HG02763 (cell line): ENCODE measurements around the gene MPV17.
"Not testable (repeated sequence)": the region's sequence is repeated elsewhere in the genome, so short reads cannot be mapped to it uniquely, and the experiment has no call there.

Experiments used
- ATAC-seq: cut with Tn5 transposase; IDR thresholded peaks from one replicate; pipeline ENCODE4 v1.9.1; 2021; ENCODE audit warnings: mild to moderate bottlenecking, moderate library complexity; ENCODE audit not compliant: unreplicated experiment

The MPV17 gene

DNA sequence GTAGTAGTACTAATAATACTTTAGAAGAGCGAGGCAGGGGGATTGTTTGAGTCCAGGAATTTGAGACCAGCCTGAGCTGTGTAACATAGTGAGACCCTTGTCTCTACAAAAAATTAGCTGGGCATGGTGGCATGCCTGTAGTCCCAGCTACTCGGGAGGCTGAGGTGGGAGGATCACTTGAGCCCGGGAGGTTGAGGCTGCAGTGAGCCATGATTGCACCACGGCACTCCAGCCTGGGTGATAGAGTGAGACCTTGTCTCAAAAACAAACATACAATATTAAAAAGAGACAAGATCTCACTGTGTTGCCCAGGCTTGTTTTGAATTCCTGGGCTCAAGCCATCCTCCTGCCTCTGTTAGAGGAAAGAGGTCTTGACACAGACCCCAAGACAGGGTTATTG lies 22.3 kb downstream of the MPV17 start:
- not testable (repeated sequence) for ATAC-seq

DNA sequence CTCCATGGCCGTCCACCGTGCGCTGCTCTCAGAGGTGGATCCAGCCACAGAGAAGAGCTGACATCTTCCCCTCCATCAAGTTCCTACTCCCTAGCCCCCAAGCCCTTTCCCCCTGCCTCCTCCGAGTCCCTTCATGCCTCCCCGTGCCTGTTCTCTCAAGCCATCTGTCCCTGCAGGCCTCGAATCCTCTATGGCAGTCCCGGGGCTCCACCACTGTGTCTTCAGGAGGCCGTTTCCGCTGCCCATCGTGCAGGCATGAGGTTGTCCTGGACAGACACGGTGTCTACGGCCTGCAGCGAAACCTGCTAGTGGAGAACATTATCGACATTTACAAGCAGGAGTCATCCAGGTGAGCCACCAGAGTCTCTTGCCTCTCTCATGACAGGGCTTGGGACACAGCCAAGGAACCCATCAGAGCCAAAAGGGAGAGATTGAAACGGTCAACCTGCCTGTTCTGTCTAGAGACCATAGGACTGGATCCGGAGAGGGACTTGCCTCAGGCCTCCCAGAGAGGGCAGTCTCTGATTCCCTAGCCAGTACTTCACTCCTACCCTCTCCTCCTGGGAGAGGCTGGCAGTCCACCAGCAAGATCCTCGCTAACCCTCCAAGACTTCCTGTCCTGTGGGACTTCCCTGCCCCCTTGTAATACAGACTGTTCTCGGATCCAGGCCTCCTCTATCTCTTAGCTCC lies 24.4 kb downstream of the MPV17 start:
- ATAC-seq = no peak

DNA sequence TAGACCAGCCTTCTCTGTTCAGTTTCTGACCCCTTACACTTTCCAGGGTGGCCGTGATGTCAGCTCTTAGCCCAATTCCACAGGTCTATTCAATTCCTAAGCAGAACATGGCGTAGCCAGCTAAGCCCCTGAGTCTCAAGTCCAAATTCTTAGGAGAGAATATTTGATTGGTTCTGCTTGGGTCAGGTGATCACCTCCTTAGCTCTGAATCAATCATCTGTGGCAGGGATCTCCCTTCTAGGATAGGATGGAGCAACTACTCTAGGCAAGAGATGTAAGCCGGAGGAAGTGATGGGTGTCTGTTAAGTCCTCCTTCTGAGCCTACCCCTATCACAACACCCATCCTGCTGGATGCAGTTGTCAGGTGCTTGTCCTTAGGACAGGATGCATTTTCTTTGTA lies 25.7 kb downstream of the MPV17 start:
- ATAC-seq = no peak

DNA sequence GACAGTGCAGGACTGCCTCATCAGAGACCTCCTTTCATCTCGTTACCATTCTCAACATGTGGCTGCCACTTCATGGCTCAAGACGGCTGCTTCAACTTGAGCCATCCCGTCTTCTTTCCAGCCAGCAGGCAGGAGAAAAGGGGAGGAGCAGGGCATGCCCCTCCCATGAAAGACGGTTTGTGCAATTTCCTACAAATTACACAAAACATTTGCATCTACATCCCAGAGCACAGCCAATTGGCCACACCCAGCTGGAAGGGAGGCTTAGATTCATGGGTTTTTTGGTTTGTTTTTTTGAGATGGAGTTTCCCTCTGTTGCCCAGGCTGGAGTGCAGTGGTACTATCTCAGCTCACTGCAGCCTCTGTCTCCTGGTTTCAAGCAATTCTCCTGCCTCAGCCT lies 26.4 kb downstream of the MPV17 start:
- no peak for ATAC-seq

DNA sequence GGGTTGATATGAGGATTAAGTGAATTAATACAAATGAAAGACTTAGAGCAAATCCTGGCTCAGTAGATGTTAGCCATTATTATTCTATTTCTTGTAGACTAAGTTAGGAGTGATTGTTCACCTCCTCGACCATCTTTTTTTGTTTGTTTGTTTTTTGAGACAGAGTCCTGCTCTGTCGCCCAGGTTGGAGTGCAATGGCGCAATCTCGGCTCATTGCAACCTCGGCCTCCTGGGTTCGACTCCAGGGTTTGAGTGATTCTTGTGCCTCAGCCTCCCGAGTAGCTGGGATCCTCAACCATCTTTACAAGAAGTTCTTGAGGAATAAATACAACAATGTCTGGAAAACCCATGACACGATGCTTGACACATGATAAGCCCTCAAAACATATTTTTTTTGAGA lies 28.0 kb downstream of the MPV17 start:
- ATAC-seq = no peak

DNA sequence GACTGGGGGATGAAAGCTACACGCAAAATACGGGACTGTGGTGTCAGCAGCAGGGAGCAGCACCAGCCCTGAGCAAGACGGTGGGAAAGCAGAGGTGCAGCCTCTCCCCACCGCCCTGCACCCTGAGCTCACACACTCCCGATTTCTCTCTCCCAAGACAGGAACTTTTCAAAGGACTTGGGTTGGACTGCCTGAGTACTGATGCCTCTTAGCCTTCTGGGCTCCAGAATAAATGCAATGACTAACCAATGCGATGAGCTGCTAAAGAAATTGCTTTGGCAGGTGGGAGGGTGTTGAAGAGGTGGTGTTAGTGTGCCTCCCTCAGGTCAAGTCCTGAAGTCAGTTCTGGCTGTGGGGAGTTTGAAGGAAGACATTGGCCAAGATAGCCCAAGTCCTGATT lies 31.0 kb downstream of the MPV17 start:
- ATAC-seq = no peak

DNA sequence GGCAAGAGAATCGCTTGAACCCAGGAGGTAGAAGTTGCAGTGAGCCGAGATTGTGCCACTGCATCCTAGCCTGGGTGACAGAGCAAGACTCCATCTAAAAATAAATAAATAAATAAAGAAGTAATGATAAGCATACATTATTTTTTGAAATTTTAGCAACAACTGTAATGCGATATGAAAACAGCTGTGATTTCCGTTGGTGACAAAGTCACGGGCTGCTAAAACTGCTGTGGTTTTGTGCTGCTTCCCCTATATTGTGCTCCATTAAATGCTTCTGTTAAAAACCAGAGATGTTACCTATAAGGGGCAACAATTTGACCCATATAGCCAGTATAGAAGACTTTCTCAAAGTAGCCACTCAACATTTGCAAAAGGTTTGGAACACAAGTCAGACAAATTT lies 32.3 kb downstream of the MPV17 start:
- ATAC-seq = no peak

DNA sequence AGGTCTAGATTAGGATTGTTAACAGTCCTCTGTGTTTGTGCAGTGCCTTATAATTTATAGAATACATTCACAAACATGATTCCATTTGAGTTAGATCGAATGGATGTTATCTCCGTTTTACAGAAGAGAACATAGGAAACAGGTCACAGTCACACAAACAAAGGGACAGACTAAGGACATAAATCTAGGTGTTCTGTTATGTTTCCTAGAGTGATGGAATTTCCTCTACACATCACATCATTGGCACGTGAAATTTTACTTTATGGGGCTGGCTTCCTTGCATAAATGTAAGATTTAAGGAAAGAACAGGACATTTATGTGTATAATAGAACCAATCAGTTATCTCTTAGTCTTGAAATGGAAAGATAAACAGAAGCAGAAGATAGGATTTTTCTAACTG lies 34.3 kb downstream of the MPV17 start:
- no peak for ATAC-seq

DNA sequence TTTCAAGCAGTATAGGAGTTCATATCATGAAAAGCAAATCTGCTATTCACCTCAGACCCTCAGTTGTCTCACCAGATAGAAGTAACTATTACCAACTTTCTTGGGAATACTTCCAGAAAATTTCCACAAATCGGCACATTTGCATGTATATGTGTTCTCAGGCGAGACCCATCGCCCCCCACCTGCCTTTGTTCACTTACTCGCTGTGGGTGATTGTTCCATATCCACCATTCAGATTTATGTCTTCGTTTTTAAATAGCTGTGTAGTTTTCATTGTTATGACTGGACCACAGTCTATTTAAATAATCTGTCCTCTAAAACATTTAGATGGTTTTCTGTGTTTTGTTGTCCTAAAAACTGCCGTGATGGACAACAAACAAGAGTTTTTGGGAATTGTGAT lies 37.4 kb downstream of the MPV17 start:
- no peak for ATAC-seq

DNA sequence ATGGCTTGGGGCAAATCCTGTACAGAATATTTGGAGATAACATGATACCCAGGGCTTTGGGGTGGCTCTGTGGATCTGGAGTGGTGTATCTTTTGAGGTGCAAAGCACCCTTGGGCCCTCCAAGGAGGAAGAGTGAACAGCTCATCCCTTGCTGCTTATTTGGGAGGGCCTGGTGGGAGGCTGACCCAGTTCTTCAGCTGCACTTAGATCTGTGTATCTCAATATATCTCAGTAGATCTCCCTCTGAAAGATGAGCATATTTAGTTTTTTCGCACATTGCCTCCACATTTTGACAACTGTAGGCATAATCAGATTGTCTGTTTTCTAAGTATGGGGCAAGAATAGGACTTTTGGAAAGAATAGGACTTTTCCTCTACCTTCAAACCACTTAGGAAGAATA lies 37.9 kb downstream of the MPV17 start:
- no peak for ATAC-seq

DNA sequence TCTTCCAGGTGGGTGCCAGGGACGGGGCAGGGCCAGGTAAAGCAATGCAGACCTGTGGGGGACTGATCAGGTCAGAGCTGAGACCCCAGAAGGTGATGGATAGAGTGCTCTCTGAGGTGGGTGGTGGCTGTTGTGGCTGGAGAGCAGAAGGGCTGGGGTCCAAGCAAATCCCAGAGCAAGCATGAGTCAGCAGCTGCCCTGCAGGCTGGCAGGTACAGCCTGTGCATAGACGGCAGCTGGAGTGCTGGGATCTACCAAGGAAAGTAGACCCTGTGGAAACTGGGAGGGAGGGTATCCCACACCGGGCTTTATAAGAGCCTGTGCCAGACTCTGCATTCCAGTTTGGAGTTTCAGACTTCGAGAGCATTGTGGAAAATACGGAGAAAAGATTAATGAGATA lies 40.0 kb downstream of the MPV17 start:
- no peak for ATAC-seq

DNA sequence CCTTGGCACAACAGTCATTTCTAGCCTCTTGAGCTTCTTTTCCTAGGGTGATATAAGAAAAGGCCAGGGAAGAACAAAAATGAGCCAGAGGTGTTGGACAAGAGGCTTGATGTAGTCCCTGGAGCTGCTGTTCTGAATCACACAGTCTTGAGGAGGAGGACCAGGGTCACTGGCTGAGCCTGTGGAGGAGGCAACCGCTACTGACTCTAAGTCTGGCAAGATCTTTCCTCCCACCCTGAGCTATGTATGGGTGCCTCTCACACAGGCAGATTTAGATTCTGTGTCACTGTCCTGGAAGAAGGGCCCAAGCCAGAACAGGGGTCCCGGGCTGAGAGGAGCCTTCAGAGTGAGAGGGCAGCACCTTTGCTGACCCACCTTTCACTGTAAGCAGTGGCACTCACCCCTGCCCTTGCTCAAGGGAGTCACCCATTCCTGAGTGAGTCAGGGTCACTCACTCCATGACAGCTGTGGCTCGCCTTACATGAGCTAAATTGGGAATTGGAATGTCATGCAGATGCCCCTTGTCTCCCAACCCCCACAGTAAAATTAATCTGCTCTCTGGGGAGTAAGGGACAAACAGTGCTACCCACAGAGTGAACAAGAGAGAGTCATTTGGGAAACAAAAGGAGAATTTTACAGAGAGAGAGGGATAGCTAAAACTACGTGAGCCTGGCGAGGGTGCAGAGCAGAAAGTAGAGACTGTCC lies 40.9 kb downstream of the MPV17 start, which contains the start of gene TRIM54:
TRIM54 (plus strand) TSS at position 575 of the 705 bp plus-strand sequence. CDS start 303 bp downstream, outside the sequence.
- no peak for ATAC-seq

DNA sequence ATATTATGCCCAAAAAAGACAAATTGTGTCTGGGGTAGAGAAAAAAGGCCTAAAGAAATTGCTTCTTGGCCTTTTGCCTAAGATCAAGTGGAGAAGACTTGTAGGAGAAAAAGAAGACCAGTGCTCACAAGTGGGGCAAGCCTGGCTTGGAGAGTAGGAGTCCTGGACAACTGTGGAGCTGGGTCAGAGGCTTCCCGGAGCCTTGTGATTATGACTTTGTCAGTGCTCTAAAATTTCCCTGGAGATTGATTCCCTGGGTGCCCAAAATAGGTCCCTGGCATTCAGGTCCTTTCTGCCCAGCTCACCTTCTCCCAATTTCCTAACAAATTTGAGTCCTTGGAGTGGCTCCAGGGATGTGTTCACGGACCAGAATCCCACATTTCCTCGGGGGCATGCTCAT lies 41.5 kb downstream of the MPV17 start:
- no peak for ATAC-seq

DNA sequence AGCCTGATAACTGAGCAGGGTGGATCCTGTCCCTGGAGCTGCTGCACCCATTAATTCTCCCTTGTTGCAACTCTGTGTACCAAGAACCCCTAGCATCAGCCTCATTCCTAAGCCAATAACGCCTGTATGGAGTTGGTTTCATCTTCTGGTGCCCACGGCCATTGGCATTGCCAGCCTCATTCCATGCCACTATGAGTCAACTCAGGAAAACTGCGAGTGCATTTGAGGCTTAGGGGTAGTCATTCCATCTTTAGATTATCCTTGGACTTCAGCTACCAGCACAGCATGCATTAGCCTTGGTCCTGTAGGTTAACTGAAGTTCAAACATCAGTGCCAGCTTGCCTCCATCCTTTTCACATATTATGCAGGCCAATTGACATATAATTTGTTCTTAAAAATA lies 42.1 kb downstream of the MPV17 start:
- ATAC-seq = no peak

DNA sequence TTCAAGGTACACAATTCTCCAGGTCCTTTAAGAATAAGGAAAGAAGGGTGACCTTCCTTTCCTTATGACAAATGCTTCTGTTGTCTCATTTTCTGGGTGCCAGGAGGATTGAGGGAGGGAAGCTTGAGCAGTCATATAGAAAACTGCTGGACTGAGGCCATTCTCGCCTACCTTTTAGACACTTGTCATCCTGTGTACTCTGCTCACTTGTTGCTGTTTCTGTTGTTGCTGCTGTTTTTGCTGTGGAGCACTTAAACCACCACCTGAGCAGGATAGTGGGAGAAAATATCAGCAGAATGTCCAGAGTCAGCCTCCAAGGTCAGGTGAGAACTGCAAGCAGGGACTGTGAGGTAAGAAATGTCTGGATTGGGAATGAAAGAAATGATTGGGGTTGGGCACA lies 44.9 kb downstream of the MPV17 start:
- ATAC-seq = no peak

DNA sequence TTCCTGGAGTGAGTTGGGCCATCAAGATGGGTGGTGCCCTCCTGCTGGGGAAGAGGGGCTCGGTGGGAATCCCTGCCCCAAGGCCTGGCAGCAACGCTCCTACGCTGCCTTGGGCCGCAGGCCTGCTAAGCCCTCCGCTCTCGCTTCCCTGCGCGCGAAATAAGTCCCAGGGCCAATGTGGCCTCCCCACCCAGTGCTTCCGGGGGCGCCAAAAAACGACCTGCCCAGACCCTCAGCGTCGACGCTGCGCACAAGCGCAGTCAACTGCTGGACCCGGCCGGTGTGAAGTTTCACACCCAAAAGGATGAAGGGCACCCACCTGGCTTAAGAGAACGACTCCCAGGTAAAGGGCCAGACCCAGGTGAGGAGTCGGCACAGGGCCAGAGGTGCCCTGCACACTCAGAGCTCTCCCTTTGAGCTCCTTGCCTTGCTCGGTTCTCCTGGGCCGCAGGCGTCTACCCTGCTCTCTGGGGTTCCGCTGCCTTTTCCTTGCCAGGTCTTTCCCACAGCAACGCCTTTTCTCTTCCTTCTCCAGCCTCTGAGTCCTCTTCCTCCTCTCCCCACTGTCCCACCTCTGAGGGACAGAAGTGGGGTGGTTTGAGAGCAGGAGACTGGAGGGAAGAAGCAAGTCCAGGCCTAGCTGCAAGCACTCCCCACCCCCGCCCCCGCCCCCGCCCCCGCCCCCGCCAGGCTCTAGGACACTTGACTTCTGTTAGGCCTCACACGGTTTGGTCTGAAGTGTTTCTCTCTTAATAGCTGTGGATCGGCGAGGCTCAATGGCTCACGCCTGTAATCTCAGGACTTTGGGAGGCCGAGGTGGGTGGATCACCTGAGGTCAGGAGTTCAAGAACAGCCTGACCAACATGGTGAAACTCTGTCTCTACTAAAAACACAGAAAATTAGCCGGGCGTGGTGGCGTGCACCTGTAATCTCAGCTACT lies 47.4 kb downstream of the MPV17 start, which contains the start of gene DNAJC5G:
DNAJC5G (plus strand) TSS at position 223 of the 940 bp plus-strand sequence. CDS start 1,296 bp downstream, outside the sequence.
- ATAC-seq = no peak

DNA sequence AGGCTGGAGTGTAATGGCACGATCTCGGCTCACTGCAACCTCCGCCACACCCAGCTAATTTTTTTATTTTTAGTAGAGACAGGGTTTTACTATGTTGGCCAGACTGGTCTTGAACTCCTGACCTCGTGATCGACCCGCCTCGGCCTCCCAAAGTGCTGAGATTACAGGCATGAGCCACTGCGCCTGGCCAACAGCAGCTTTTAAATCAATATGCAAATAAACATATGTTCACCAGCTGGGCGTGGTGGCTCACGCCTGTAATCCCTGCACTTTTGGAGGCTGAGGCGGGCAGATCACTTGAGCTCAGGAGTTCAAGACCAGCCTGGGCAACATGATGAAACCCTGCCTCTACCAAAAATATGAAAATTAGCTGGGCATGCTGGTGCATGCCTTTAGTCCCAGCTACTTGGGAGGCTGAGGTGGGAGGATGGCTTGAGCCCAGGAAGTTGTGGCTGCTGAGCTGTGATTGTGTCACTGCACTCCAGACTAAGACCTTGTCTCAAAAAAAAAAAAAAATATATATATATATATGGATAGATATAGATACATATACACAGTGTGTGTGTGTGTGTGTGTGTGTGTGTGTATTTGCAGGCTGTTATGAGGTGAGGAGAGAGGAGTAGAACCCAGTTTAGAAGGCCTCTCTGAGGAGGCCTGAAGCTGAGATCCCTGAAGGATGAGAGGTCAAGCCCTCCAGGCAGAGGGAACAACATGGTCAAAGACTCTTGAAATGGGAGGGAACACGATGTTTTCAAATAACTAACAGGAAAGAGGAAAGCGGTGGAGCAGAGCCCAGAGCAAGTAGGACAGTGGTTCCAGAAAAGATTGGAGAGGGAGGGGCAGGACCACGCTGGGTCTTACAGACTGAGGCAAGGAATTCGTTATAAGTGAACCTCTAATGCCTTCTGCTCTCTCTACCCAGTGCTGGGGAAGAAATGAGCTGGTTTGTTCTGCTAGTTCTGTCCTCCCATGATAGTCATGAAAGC lies 50.1 kb downstream of the MPV17 start:
- ATAC-seq = not testable (repeated sequence)

DNA sequence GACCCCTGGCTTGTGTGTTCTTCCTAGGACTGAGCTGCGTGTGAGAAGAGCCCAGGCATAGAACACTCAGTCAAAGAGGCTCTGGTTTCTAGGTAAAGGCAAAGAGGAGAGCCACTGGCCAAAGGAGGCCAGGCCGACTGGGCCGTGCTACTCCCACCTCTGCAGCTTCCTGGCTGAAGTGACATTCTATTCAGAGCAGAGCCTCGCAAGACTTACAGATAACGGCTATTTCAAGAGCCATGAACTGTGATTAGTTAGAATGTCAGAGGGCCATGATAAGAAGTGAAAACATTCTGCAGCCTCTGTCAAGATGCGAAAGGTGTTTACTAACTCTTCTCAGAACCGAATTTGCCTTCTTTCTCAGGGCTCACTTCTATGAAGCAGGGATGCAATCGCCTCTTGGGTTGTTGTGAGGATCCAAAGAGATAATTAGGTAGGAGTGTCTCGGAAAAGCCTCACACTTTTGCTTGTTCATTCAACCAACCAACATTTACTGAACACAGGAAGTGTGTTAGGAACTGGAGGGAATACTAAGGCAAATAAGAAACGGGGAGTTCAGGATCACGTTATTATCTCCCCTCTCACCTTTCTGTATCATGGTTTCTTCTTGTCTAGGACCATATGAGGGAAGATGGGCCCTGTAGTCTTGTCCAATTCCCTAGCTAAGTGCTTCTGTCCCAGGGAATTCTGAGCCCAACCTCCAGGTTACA lies 51.1 kb downstream of the MPV17 start:
- no peak for ATAC-seq

DNA sequence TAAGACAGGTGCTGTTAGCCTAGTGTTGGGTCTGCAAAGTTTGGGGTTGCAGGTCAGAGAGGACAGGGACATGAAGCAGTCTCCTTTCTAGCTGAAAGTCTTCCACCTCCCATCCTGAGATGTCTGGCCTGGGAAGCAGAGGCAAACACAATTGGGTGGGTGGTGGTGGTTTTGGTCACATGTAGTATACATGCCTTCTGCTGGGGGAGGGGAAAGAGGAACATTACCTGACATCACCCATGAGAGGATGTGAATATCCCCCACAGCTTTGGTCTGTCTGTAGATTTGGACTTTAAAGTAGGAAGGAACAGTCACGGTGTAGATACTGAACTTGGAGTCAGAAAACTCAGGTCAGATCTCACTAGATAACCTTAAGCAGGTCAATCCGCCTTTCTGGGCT lies 52.2 kb downstream of the MPV17 start:
- no peak for ATAC-seq

DNA sequence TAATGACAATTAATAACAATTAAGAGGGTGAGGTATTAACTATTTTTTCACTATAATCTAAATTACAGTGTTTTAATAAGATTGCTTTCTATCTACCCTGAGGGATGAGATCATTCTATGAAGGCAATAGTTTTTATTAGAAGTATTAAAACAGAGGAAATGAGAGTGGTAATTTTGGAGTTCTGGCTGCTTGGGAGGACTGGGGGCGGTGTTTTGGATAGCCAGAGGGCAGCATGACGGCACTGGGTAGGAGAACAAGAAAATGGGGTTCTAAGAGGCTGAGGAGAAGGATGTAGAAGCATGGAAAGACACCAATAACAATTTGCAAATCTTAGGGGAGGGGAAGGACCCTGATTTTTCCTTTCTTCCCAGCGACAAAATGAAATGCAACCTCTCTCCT lies 52.8 kb downstream of the MPV17 start:
- ATAC-seq = no peak
